ENCODE results near the gene ABTB2.

Gene ABTB2

GRCh38 chr11:34139346-34139745, 218.5 kb downstream of the ABTB2 start:
- no peak for DNase-seq

DNA sequence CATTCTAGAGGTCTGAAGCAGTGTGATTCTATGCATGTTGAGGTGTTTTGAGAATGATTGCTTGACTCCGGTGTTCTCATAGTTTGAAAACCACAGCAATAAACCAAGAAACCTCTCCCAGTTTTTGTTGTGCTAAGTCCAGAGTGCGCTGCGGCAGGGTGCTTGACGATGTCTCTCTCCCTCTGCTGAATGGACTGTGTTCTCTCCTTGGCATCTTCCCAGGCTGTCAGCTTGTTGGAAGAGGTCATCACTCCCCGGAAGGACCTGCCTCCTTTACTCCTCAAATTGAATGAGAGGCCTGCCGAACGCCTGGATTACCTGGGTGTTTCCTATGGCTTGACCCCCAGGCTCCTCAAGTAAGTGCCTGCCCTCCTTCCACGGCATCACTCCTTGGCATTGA, 221.4 kb downstream of the ABTB2 start:
- DNase-seq = no peak

GRCh38 chr11:34135439-34135838, 222.4 kb downstream of the ABTB2 start:
- DNase-seq = no peak

GRCh38 chr11:34134765-34135164, 223.0 kb downstream of the ABTB2 start:
- DNase-seq = no peak

DNA sequence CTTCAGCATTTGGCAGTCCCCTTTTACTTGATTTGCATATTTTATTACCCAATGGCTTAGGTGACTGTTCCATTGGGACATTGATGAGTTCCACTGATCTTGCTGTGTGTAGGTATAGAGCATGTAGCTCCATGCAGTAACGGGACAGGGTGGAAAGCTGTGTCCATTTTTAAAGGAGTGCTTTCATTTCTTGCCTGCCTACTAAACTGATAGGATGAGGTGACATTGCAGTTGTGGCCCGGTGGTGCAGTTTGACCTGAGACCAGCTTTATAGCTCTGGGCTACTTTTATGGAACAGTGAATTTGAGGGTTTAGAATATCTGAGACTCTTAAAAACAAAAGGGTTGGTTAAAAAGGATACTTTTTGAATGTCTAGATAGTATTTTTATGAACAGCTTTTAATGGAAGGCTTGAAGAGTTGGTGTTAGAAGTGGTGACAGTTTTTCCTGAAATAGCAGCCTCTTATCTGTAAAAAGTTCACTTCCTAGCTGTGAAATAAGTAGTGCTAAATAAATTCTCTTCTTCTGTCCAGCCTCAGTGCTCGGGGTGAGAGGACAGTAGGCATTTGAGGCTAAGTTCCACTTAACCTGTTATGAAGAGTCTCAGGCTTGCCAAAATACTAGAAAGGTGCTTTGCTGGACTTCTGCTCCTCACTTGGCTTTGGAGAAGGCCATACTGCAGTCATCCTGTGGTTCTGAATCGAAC, 225.4 kb downstream of the ABTB2 start:
- no peak for DNase-seq

- no peak for DNase-seq
These were observed 229.0 kb downstream of the ABTB2 start for GRCh38 chr11:34128824-34129223.

DNA sequence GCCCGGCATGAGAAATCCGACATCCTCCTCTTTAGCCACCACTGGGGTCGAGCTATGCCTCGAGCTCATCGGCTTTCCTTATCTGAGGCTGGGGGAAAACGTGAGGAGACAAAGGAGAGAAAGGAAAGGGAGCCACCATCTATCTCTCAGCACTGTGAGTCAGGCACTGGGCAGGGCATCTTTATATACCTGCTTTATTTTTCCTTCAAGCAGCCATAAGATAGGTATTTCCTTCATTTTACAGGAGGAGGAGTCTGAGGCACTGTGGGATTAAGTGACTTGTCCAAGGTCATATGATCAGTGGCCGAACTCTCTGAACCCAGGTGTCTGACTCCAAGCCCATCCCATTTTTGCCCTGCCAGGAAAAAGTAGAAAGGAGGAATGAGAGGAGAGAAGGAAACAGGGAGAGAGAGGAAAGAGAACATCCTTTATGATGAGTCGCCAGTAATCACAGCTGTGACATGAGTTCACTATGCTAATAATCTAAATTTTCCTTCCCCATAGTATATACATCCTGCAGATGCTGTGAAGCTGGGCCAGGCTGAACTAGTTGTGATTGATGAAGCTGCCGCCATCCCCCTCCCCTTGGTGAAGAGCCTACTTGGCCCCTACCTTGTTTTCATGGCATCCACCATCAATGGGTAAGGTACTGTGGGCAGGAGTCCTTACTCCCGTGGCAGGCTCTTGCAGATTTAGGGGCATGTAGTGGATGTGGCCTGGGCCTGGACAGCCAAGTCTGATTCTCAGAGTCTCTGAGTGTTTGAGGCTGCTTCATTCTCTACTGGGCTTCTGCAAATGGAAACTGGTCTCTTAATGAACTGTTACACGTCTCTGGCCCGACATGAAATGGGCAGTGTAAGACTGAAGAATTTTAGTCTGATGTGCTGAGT, 230.6 kb downstream of the ABTB2 start:
- DNase-seq = no peak

DNA sequence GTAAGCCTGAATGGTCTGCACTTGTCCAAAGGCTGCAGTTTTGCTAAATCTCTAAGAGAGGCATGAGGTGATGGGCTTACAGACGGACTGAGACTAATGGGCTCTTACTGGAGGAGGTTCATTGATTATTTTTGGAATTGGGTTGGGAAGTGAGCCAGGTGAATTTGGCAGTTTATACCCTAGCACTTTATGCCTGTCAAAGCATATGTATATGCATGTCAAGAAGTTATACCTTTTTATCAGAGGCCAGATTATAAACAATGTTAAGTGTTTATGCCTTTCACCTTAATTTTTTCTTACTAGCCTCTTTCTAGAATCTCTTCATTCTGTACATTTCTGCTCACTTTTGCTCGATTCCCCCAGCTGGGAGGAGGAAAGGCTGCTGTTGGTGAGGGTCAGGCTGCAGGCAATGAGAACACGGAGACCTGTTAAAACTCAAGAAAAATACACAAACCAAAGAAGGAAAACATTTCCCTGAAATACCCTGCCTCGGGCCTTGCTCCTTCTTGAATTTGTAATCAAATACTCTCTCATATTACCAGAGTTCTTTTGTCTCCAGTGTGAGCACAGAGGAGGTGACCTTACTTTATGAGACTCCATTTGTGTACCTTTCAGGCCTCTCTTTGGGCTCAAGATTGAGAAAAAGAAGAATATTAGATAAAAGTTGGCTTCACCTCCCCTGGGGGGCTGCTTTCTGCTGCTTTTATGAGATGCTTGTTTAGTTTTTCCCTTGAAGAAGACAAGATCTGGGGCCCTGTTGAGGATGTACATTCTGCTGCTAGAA, 232.7 kb downstream of the ABTB2 start:
- DNase-seq = no peak

GRCh38 chr11:34120651-34121050, 237.2 kb downstream of the ABTB2 start:
- no peak for DNase-seq

DNA sequence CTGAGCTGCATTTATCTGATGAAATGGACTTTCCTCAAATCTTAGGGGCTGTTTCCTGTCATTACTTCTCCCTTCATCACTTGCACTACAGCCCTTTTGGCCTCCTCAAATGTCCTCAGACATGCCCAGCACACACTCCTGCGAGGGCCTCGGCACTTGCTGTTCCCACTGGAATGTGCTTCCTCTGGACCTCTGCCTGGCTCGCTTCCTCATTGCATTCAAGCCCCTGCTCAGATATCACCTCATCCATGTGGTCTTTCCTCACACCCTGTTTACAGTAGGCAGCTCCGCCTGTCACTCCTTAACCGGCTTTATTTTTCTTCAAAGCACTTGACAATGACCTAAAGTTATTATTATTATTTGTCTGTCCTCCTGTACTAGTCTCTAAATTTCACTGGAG, 243.3 kb downstream of the ABTB2 start:
- no peak for DNase-seq

- no peak for DNase-seq
These were observed 243.8 kb downstream of the ABTB2 start for GRCh38 chr11:34114014-34114413.

- DNase-seq = no peak
These were observed 246.0 kb downstream of the ABTB2 start for GRCh38 chr11:34111722-34112270.

DNA sequence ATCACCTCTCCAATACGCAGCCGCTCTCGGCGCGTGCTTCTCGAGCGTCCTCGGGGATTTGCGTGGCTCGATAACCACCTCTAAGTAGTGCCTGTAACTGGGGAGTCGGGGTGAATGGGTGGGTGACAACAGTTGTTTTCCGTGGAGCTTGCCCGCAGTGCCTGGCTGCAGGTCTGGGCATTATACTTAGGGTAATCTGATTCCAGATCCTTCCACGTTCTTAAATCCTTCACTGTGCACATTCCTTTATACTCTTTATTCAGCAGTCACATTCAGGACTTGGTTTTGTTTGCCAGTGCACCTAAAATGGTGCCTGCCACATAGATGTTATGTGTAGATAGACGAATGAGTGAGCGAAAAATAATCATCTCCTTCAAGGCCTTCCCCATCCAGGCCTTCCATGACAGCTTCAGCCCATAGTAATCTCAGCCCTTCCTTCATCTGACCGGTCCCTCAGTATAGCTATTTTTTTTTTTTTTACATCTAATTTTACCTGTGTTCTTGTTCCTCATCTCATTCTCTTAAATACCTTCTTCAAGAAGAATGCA, 251.8 kb downstream of the ABTB2 start:
- DNase-seq = no peak

DNA sequence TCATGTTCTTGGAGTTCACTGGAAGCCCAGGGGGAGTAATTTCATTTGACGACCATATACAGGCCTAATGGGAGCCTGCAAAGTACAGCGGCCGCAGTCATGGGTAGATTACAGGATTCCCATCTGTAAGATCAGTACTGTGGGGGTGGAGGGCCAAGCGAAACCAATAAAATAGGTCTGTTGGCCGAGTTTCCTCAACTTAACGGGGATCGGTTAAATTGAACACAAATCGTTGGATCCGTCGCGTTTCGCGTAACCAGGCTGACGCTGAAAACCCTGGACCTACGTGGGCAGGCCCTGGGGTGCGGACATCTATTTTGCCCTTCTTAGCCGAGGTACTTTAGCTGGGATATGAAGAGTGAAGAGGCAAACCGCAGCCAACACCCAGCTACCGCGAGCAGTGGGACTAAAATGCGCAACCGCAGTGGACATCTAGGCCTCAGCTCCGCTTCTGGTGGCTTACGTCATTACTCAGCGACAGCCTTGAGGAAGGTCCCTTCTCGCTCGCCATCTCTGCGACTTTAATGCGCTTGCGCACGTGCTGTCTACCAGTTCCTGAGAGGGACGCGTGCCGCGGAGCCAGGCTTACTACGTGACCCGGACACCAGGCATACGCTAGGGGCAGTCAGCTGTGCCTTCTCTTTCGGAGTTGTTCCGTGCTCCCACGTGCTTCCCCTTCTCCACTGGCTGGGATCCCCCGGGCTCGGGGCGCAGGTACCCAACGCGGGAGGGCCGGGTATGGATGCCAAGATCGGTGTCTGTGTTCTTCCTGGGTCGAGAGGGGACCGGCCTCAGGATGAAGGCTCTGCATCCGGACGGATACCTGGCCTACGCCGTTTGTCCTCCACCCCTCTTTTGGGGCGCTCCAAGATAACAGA, 252.5 kb downstream of the ABTB2 start, which contains the start of gene NAT10:
Gene NAT10, plus strand, starts transcription at position 551 of the 878 bp plus-strand sequence. CDS start 2,597 bp downstream, outside the sequence.
- DNase-seq = peak; percentile 97

DNA sequence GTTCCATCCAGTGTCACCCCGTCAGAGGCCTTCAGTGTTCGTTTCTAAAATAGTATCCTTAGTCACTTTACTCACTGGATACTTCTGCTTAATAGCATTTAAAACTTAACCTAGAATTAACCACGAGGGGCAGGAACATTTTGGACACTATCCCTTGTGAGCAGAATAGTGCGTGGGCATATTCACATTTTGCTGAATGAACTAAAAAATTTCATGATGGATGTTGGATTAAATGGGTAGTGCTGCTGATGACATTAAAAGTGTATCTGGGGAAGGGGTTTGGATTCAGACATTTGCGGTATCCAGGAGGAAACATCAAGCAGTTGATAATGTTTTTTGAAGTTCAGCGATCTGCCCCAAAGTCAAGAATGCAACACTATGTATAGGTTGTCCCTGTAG, 253.1 kb downstream of the ABTB2 start:
- no peak for DNase-seq

Data from NCI-H446 treated with DMSO at 0.1 percent for 48 hours (cell line).